GM18520 (cell line): Measurements from ENCODE around the gene GALNT18.

ENCODE experiments used
- ATAC-seq: cut with Tn5 transposase; IDR thresholded peaks from one replicate; pipeline ENCODE4 v1.9.1; 2021; ENCODE audit not compliant: unreplicated experiment

The GALNT18 gene

GRCh38 chr11:11322101-11322500, 299.7 kb downstream of the GALNT18 start:
- ATAC-seq = no peak

- ATAC-seq = no peak
Observed at GRCh38 chr11:11320825-11321224, 301.0 kb downstream of the GALNT18 start.

DNA sequence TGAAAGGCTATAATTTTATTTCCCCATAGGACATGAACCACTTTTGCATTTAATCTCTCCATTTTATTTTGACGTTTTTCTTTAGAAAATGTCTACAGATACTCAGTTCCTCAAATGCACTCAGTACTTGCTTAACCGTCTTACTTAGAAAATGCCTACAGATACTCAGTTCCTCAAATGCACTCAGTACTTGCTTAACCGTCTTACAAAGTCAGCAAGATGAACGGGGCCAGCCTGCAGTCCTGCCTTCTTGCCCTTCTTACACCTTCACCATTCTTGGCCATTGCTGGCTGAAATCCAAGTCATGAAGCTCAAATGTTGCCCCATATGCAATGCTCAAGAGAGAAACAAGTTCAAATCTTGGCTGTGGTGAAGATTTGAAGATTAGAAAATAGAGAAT, 302.8 kb downstream of the GALNT18 start:
- no peak for ATAC-seq

DNA sequence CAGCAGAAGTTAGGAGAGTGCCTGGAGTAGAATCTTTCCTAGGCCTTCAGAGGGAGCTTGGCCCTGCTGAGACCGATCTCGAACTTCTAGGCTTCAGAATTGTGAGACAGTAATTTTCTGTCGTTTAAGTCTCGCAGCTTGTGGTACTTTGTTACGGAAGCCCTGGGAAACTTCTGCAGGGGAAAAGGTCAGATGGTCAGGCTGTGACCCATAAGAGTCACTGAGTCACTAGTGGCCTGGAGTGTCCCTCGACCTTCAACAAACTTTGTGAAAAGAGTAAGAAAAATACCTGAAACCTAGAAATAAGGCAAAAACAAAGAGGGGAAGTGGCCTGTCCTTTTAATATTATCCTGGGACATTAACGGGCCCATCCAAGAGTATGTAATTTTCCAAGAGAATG, 303.3 kb downstream of the GALNT18 start:
- ATAC-seq = no peak

- ATAC-seq = no peak
Observed at GRCh38 chr11:11316651-11317230, 305.1 kb downstream of the GALNT18 start.

- no peak for ATAC-seq
Observed at GRCh38 chr11:11313902-11314692, 307.7 kb downstream of the GALNT18 start.

DNA sequence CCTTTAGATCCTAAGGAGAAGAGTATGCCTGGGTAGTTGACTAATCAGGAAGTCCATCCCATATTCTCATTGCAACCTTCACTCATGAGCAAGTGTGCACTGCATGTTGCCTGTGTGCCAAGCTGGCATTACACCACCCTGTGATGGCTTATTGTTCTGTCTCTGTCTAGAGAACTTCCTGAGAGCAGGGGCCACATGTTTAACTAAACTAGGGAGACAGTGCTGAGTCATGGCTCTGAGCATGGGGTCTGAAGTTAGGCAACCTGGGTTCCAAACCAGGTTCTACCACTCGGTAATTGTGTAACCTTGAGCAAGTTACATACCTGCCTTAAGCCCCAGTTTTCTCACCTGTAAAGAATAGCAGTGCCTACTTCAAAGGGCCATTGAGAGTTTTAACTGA, 308.4 kb downstream of the GALNT18 start:
- ATAC-seq = no peak

GRCh38 chr11:11312738-11313137, 309.1 kb downstream of the GALNT18 start:
- no peak for ATAC-seq

- ATAC-seq = no peak
Observed at GRCh38 chr11:11311169-11311568, 310.6 kb downstream of the GALNT18 start.

DNA sequence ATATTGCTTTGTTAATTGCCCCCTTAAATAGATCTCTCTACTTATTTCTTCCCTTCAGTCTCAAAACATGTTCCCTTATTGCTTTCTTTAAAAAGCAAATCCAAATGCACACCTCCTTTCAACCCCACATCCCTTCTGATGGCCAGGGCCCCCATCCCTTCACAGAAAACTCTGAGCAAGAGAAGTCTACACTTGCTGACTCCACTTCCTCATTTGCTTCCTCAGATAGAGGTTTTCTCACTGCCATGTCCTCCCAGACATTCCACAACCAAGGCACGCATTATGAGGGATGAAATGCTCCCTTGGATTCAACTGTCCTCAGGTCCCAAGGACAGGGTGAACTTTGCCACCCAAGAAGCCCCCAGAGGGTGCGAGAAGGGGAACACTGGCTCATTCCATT, 311.9 kb downstream of the GALNT18 start:
- no peak for ATAC-seq

- ATAC-seq = no peak
Observed at GRCh38 chr11:11308249-11308648, 313.6 kb downstream of the GALNT18 start.

- ATAC-seq = no peak
Observed at GRCh38 chr11:11306855-11307254, 314.9 kb downstream of the GALNT18 start.

GRCh38 chr11:11304550-11304949, 317.3 kb downstream of the GALNT18 start:
- ATAC-seq = no peak

DNA sequence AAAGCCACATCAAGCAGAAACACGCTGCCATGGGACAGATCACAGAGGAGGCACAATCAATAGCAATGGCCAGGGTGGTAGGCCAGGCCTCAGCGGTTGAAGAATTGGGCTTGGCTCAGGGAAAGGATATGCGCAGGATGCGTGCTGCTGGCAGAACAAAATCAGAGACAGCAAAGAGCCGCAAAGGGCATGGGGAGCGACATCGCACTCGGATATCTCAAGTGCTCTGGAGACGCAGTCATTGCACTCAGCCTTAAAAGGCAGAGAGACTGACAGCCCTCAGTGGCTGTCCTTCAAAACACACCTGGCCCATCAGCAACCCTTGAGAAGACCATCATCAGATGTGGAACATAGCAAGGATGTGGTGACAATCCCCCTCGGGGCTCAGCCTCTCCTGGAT, 319.2 kb downstream of the GALNT18 start:
- no peak for ATAC-seq

GRCh38 chr11:11301212-11301611, 320.6 kb downstream of the GALNT18 start:
- ATAC-seq = no peak

DNA sequence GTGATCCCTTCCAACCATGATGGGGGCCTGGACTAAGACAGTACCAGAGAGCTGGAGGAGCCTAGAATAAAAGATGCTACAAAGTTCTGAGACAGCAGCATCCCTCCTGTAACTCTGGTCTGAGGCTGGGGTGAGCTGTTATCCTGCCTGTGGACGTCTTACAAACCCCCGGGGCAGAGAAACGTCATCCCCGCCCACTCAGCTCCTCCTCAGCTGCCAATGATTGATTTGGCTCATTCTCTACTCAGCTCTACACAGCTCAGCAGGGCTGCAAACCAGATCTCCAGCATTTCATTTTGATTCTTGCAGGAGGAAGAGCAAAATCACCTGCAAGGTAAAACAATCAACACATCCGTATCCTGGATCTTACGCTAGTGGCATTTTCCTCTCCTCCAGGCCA, 324.2 kb downstream of the GALNT18 start:
- no peak for ATAC-seq

GRCh38 chr11:11296434-11296833, 325.4 kb downstream of the GALNT18 start:
- ATAC-seq = no peak

- ATAC-seq = no peak
Observed at GRCh38 chr11:11294551-11294855, 327.3 kb downstream of the GALNT18 start.

DNA sequence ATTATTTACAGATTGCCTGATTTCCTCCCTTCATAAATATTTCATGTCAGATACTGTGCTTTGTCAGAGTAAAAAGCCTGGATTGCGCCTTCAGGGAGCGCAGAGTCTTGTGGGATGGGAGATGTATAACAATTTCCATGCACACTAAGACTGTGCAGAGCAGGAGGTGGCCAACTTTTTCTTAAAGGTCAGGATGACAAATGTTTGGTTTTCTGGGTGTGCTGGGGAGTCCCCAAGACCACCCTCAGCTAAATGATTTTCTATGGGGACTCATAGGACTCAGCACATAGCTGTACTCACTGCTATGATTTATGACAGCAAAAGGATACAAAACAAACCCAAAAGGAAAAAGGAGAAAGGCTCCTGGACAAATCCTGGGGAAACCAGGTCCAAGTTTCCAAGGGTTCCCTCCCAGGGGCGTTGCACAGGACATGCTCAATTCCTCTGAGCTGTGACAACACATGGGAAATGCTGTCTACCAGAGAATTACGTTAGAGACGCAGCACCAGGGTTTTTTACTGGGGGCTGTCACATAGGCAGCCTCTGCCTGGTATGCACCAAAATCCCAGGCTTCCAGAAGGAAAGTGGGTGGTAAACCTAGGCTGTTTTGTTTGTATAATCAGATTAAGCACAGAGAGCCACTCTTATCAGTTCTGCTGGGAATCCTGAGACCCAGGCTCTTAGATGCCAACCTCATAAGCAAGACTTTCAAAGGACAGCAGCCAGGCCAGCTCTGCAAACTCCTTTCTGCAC, 327.8 kb downstream of the GALNT18 start:
- ATAC-seq = no peak

DNA sequence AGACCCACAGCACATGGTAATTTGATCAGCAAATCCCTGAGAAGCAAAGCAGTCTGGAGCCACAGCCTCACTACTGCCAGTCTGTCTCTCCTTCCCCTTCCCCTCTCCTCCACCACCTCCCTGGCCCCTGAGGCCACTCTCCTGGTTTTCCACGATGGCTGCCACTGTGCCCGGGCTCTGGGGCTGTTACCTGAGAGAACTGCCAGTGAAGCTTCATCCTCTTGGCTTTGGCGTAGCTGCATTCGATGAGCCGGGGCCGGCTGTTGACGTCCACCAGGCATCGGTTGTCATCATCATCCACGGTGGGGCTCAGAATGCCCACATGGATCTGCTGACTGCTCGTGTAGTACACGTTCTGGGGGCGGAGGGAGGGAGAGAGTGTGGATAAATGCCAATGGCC, 329.0 kb downstream of the GALNT18 start:
- ATAC-seq = no peak

GRCh38 chr11:11291041-11292015, 330.5 kb downstream of the GALNT18 start:
- no peak for ATAC-seq
